ENCODE results near the gene SYPL2.
"Not testable (repeated sequence)": the region's sequence is repeated elsewhere in the genome, so short reads cannot be mapped to it uniquely, and the experiment has no call there.

Gene SYPL2

DNA sequence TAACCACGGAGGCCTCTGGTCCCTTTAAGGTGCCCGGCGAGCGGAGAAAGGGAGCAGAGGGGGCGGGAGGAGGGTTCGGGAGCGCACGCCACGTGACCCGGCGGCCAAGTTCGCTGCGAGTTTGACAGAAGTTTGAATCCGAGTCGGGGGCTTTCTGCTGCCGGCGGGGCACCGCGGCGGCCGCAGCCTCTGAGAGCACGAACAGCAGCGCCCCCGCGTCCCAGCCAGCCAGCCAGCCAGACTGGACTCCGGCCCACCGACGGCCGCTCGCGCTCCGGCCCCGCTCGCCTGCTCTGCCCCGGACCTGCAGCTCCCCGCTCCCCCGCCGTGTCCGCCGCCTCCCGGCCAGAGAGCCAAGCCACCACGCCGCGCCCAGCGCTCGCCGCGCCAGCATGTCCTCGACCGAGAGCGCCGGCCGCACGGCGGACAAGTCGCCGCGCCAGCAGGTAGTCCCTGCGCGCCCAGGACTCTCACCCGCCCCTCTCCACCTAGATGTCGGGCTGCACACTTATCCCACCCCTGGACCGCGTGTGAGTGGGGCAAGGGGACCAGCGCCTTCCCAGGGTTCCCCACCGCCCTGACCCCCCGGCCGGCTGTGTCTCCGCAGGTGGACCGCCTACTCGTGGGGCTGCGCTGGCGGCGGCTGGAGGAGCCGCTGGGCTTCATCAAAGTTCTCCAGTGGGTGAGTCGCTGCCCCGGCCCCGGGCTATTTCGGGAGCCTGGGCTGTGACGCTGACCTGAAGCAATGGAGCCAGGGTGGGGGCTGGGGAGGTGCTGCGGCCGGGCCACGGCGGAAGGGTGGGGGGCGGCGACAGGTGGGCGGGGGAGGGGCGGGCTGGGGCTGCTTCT, at the start of gene SYPL2:
TSS of gene SYPL2 (plus strand) at position 95 of the 849 bp plus-strand sequence. CDS start at position 393, 298 bp downstream.
- no peak for DNase-seq (ENCODE audit: low spot score)

DNA sequence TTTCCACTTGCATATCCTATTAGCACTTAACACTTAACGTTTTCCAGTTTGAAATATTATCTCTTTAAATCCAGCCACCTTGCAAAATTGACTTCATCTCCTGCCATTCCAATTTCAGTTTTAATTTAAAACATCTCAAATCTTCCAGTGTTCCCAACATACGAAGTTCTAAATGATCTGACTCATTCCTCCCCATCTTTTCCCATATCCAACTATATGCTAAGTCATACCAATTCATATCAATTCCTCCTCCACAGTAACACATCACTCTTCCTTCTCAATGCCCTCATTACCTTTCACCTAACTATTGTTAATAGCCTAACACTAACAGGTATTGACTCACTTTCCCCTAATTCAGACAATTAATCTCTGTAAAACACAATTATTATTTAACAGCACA, 42.8 kb upstream of the SYPL2 start:
- no peak for DNase-seq (ENCODE audit: low spot score)

DNA sequence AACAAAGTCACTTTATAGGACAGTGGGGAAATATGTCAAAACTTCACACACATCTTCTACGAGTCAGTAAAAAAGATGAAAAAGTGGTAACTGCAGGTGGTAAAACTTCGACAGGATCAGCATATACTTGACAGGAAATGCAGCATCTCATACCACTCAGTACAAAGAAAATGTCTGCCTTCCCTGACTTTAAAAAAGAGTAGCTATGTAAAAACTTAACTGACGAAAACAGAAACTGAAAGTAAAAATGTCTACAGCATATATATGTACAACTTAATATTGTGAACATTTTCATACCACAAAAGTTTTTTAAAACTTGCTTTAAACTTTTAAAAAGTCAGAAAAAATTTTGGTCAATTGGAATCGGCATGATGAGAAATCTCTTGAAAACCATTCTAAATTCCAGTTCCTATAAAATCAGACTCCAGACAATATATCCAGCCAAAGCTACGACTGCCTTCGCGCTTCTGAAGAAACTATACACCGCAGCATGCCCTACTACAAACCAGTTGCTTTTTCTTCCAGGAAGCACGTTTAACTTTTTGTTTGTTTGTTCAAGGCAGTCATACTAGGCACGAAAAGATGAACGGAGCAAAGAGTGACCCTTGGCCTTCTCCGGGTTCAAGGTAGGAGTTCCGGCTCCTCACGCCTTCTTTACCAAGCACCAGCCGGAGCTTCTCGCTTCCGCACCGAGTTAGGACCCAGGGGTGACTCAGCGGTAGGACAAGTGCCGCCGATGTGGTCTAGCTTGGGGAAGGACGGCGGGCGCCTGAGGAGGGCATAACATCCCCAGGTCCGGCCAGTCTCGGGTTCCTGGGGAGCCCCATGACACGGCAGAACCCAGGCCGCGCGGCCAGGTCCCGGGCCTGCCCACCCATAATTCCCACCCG, 40.7 kb upstream of the SYPL2 start:
- no peak for DNase-seq (ENCODE audit: low spot score)

DNA sequence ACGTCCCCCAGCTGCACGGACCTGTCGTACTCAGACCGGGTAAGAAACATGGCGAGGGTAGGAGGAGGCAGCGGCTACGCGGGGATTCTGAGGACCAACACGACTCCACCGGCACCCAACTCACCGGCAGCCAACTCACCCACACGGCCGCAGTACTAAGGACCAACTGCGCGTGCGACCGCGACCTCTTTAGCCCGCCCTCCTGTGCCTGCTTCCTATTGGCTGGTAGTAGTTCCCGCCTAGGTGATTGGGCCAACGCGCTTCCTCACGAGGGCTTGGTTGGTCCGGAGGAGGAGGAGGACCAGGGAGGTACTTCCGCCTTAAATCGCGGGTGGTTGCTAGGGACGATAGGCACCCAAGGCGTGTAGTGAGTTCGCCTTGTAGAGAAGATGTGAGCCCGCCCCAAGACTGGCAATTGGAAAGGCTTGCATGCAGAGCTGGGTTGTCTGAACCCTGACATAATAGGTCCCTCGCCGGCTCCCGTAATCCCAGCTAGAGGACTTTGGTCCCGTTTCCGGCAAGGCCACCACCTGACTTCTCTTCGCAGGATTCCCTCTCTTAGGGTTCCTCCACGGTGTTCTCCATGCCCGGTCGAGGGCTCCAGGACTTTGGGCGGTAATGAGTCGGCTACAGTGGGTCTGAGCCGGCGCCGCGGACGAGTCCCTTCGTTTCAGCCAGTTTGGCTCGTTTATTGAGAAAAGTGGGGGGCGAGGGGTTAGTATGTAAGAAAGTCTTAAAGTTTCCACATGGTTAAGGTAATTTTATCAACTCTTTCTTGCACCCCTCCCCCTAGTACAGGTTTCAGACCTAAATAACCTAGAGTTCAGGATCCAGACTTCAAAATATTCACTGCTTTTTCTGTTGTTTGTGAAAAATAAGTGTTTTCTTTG, 39.8 kb upstream of the SYPL2 start, which contains the start of gene PSMA5:
TSS of gene PSMA5 (minus strand) at position 168 of the 890 bp plus-strand sequence. CDS start at position 50, 118 bp downstream.
- DNase-seq (ENCODE audit: low spot score), result peak; percentile 100

DNA sequence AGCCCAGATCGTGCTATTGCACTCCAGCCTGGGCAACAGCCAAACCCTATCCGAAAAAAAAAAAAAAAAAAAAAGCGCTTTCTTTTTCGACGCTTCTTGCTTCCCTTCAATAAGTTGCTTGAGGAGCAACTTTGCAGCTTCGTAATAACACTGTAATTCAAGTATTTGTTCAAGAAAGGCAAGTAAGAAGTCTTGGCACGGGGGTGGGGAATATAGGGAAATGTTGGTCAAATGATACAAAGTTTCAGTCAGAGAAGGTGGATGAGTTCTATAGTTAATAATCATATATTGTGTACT, 39.2 kb upstream of the SYPL2 start:
- DNase-seq (ENCODE audit: low spot score), result no peak

DNA sequence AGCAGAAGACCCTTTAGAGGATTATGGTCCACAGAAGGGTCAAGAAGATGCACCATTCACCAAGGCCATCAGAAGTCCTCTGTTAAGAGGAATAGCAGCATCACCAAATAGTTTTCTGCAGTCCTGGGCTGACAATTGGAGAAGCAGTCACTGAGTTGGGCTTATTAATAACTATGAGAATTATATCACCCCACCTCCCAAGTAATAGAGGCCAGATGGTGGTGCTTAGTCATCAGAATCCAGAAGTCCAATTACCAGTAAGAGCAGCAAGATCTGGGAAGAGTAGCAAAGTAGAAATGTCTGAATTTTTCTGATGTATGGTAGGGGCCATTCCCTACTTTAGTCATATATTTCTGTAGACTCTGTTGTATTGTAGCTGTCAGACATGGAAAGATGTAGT, 34.0 kb upstream of the SYPL2 start:
- DNase-seq (ENCODE audit: low spot score), result no peak

DNA sequence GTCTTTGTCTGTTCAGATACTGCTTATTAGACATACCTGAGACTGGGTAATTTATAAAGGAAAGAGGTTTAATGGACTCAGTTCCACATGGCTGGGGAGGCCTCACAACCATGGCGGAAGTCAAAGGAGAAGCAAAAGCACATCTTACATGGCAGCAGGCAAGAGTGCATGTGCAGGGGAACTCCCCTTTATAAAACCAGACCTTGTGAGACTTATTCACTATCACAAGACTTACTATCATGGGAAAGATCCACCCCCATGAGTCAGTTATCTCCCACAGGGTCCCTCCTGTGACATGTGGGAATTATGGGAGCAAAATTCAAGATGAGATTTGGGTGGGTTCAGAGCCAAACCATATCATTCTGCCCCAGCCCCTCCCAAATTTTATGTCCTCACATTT, 33.0 kb upstream of the SYPL2 start:
- no peak for DNase-seq (ENCODE audit: low spot score)

DNA sequence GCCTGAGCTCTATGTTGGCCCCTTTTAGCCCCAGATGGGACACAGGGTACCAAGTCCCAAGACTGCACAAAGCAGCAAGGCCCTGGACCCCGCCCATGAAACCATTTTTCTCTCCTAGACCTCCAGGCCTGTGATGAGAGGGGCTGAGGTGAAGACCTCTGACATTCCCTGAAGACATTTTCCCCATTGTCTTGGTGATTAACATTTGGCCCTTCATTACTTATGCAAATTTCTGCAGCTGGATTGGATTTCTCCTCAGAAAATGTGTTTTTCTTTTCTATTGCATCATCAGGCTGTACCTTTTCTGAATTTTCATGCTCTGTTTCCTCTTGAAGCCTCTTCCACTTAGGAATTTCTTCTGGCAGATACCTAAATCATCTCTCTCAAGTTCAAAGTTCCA, 31.9 kb upstream of the SYPL2 start:
- no peak for DNase-seq (ENCODE audit: low spot score)

DNA sequence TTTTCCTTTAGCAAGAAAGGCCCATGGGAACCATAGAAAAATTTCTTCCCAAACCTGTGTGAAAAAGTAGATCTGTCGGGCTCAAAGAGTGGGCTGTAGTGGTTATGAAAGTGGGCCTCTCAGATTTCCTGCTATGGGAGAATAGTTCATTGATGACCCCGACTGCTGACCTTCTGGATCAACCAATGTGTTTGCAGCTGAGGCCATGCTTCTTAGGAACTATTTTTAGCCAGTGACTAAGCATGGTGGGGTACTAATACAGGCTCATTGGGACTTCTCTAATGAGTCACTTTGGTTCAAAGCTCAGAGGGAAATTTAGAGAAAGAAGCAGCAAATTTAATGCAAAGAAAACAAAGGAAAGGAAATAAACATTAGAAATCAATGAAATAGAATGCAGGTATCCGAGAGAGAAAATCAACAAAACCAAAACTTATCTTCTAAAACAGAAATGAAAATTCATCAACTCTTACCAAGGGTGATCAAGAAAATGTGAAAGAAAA, 27.5 kb upstream of the SYPL2 start:
- no peak for DNase-seq (ENCODE audit: low spot score)

DNA sequence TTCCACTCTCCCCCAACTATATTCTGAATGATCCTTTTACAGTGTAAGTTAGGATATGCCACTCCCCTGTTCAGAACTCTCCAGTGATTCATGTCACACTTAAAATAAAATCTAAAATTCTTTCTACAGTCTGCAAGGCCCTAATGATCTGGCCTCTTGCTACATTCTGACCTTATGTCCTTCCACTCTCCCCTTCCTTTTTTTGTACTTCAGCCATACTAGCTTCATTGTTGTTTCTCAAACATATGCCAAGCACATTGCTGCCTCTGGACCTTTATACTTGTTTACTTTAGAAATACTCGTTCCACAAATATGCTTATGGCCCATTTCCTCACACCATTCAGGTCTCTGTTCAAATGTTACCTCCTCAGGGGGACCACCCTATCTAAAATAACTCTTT, 25.3 kb upstream of the SYPL2 start:
- DNase-seq (ENCODE audit: low spot score), result no peak

DNA sequence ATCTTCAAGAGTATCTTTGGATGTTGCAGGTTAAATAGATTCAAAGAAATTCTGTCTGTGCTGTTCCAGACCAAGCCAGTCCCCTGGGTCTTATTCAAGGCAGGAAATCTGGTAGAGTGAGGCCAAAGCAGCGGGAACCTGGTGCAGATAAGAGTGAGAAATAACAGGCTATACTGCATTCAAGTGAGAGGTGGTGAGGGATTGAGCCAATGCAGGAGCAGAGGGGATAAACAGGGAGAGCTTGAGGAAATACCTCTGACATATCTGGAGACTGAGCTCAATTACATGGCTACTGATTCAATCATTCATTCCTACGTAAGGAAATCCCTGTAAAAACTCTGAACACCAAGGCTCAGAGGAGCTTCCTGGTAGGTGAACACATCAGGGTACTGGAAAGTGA, 22.9 kb upstream of the SYPL2 start:
- DNase-seq (ENCODE audit: low spot score), result no peak

DNA sequence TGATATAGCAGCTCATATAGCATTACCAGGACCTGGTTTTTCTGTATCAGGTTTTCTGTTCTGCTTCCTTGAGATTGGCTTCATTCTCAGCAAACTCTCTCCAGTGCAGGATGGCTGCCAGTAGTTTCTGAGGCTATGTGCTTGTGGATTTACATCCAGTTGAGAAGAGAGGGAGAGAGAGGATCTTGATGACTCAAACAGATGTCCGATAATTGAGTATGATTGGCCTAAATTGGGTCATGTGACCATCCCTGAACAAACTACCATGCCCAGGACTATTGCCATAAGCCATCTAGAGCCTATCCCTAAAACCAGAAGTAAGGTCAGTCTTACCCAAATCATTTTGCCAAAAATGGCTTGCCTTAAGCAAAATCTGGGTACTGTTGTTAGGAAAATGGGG, 22.0 kb upstream of the SYPL2 start:
- no peak for DNase-seq (ENCODE audit: low spot score)

DNA sequence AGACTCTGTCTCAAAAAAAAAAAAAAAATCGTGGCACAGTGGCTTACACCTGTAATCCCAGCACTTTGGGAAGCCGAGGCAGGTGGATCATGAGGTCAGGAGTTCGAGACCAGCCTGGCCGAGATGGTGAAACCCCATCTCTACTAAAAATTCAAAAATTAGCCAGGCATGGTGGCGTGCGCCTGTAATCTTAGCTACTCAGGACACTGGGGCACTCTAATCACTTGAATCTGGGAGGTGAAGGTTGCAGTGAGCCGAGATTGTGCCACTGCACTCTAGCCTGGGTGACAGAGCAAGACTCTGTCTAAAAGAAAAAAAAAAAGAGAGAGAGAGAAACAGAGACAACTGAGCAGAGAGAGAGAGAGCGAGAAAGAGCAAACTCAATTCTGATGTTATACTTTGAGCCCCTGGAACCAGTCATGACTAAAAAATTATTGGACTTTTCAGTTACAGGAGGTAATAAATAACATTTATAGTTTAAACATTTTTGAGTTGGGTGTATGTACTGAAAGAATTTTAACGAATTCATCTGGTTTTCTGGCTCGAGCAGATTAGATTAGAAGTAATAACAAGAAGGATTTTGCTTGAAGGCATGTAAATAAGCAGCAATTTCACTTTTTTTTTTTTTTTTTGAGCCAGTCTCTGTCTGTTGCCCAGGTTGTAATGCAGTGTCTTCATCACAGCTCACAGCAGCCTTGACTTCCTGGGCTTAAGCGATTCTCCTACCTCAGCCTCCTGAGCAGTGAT, 20.2 kb upstream of the SYPL2 start:
- not testable (repeated sequence) for DNase-seq (ENCODE audit: low spot score)

DNA sequence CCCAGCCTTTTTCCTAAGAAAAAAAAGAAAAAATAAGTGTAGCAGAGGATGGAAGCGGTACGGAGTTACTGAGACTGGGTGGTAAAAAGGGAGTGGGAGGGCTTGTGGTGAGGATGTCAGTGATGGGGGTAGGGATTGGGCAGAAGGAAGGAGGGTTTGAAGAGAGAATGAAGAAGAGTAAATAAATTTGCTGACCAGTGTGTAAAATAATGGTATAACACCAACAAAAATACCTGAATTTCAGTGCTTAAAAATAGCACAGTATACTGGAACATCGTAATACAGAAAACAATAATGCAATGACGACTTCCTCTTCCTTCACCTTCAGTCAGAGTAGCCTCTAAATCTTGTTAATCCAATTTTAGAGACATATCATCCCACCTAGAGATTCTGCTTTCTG, 18.8 kb upstream of the SYPL2 start:
- DNase-seq (ENCODE audit: low spot score), result no peak

DNA sequence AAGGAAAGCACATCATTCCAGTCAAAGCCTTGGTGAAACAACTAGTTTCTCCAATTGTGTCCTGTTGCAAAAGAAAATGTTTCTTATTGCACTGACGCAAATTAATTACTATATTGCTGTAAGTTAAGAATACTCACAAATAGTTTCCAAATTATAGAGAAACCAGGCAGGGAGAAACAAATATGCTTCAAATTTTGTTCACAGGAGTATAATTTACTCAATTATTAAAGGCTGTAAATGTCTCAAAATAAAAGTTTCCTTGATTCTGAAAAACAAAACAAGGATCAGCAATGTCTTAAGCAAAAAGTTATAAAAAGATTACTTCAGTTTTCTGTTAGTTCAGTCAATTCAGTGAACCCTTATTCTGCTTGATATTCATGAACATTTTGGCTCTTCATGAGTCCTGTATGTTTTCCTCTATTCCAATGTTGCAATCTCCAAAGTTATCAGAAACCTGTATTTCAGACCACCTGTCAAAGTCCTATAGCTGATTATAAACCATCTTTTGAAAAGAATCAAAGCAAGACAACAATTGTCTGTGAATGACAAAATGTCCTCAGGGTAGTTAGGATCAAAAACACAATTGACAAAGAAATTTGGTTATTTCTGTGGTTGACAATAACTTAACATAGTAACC, 11.7 kb upstream of the SYPL2 start:
- no peak for DNase-seq (ENCODE audit: low spot score)

DNA sequence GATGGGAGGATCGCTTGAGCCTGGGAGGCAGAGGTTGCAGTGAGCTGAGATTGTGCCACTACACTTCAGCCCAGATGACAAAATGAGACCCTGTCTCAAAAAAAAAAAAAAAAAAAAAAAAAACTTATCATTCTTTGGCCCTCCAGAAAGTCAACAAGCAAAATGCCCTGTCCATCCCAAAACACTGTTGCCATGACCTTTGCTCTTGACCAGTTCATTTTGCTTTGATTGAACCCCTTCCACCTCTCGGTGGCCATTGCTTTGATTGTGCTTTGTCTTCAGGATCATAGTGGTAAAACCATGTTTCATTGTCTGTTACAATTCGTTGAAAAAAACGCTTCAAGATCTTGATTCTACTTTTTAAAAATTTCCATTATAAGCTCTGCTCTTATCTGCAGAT, 8.5 kb upstream of the SYPL2 start:
- DNase-seq (ENCODE audit: low spot score), result no peak

DNA sequence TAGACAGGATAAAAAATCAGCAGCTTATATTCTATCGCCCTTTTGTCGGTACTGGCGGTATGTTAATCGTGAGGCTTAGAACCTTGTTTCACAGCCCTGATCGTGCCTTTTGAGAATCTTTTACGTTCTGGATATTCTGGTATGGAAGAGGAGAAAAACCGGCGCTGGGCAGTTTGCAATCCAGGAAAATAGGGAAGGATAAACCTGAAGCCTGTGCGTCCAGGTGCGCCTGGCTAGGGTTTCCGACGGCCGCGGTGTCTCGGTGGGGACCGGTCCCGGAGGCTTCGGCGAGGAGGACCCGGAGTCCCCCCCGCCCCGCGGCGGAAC, 258 bp upstream of the SYPL2 start:
- DNase-seq (ENCODE audit: low spot score), result no peak

DNA sequence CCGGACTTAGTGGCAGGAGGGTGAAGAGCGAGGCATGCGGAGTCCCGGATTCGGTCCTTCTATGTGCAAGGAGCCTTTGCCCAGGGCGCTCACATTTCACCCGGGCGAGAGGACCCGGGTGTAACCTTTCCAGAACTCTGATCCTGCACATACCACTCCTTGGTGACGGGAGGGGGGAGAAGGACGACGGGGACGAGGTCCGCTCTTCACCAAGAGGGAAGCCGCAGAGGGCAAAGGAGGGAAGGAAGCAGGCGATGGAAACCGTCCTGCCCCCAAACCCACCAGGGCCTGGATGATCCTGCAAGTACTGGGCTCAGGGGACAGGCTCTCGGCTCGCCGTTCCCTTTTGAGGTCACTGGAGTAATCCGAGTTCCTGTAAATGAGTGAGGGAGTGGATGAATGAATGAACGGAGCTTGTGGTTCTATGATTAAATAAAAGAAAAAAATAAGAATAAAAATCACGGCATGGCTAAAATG, 993 bp downstream of the SYPL2 start:
- no peak for DNase-seq (ENCODE audit: low spot score)

DNA sequence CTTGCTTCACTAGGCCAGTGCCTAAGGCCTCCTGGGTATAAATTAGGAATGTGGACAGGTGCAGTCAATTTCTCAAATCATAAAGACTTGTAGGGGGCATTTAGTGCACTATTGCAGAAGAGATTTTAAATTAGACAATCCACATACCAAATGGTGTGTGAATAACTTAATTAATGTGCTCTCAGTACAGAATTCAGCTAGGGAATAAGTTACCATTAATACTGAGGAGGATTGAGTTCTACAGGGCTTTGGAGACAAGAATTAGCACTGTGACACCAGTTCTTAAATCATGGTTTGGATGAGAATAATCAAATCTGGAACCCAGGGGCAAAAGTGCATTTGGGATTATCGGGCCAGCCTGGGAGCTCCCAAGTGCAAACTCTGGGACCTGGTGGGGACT, 1.7 kb downstream of the SYPL2 start:
- DNase-seq (ENCODE audit: low spot score), result no peak

DNA sequence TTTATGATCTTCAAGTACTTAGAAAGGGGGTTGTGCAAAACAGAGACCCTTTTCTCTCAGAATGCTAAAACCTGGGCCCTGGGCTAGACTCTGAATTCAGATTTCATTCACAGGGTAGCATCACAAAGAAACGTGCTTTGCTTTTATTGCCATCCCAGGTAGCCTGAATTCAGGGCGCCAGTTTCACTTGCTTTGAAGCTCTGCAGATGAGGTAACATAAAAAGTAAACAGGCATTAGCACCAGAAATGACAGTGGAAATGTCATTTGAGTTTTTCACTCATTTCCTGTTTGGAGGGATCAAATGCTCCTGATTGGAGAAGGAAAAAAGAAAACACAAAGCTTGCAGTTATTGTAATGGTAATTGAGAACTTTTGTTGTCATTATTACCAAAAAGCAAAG, 2.6 kb downstream of the SYPL2 start:
- DNase-seq (ENCODE audit: low spot score), result no peak

DNA sequence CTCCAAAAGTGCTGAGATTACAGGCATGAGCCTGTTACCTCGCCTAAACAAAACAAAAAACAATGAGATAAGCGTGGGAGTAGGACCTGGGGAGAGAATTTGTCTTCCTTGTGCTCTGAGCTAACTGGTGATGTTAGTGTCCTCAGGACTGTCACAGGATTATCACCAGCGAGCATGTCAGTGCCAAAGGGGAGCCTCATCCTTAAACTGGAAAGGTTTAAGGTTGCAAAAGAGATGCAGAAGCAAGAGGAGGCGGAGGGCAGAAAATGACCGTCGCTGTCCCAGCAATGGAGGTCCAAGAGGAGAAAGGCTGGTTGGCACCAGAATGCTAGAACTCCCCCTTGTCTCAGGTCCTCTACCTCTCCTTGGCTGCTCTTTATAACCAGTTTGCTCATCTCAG, 3.9 kb downstream of the SYPL2 start:
- DNase-seq (ENCODE audit: low spot score), result no peak

Data from cerebellar cortex (tissue), 1 donor.